ENCODE results near the gene AZU1. TPM values are rescaled to one million over a fixed set of nuclear protein-coding genes. Genes with fewer than 3 reads are reported as not detected.

Gene AZU1
- total and polyA plus RNA-seq, 2 of the 8 experiments (the other 6 are each of a cell fraction or from before 2014, with no cell fraction given): 0.80 to 1.3 TPM

GRCh38 chr19:800360-801029, 27.1 kb upstream of the AZU1 start:
- Histone ChIP-seq H3K14ac (ENCODE audit: insufficient read length) (no peak overlapping the region), H3K4me3 (ENCODE audit: extremely low read depth in 1 of 4, insufficient read depth in 2 of 4, low read depth in 3 of 4, low read length in 4 of 4) (peak overlapping the region in 3 of 4 experiments; percentile 2 to 100 (median 2); a peak in 4 of 8 replicates), H3K18ac (ENCODE audit: extremely low read depth, low read length) (no peak overlapping the region), H3K9me3 (ENCODE audit: insufficient read depth in 2 of 2, low read depth in 1 of 2, low read length in 1 of 2) (no peaks in the 10 kb centered on the region), H3K9ac (replicated peaks in 1 of 4; ENCODE audit: extremely low read depth in 1 of 4, low read depth in 3 of 4, low read length in 3 of 4) (peak overlapping the region in 2 of 4 experiments; percentile 24 to 44; a peak in 2 of 7 replicates), H4K5ac (ENCODE audit: insufficient read length, low read depth, low read length) (no peak overlapping the region), H4K91ac (replicated peaks; ENCODE audit: insufficient read length, low read length) (no peak overlapping the region), H3K4ac (replicated peaks; ENCODE audit: insufficient read length, low read depth, low read length) (no peak overlapping the region), H2AFZ (ENCODE audit: low read length) (no peak overlapping the region), H4K20me1 (replicated peaks in 1 of 2; ENCODE audit: control insufficient read depth in 1 of 2, insufficient read depth in 2 of 2, low read length in 2 of 2) (peaks cover 59 to 66% of the 10 kb centered on the region in 2 experiments), H2BK120ac (replicated peaks; ENCODE audit: low read depth, low read length) (no peak overlapping the region), H3K27ac (ENCODE audit: low read depth, low read length) (peak overlapping the region; percentile 20; the same call in 1 of the 2 replicates), H3K23ac (ENCODE audit: insufficient read length) (no peak overlapping the region), H3K23me2 (ENCODE audit: low read depth, low read length) (peaks cover 10% of the 10 kb centered on the region; the same call in 1 of the 2 replicates), H3K56ac (replicated peaks; ENCODE audit: insufficient read length, low read depth, low read length) (peak overlapping the region; percentile 40), H3K79me2 (ENCODE audit: control insufficient read depth in 1 of 2, insufficient read depth in 2 of 2, low read length in 2 of 2) (peaks cover 62 to 77% of the 10 kb centered on the region in 2 experiments), H2BK5ac (ENCODE audit: low read depth, low read length) (no peak overlapping the region; the same call in 1 of the 2 replicates), H3K79me1 (ENCODE audit: low read depth, low read length) (peaks cover 14% of the 10 kb centered on the region), H3K36me3 (ENCODE audit: control insufficient read depth in 2 of 4, insufficient read depth in 4 of 4, low read length in 3 of 4) (peaks cover 24 to 50% (median 44%) of the 10 kb centered on the region in 4 experiments), H4K8ac (ENCODE audit: extremely low read depth, insufficient read depth, low read length) (no peak overlapping the region), H2BK20ac (ENCODE audit: low read length) (no peak overlapping the region), H3K4me1 (replicated peaks in 1 of 4; ENCODE audit: control insufficient read depth in 3 of 4, insufficient read depth in 4 of 4, low read length in 3 of 4) (peaks cover 0 to 29% (median 16%) of the 10 kb centered on the region in 4 experiments; a peak in 6 of 7 replicates), H2AK5ac (ENCODE audit: low read depth, low read length) (no peak overlapping the region), H3K27me3 (replicated peaks in 1 of 4; ENCODE audit: control insufficient read depth in 3 of 4, extremely low read depth in 1 of 4, insufficient read depth in 3 of 4, low read length in 3 of 4) (no peaks in the 10 kb centered on the region), H2BK12ac (ENCODE audit: low read depth, low read length) (no peak overlapping the region), H2BK15ac (ENCODE audit: low read length) (no peak overlapping the region), H3K4me2 (ENCODE audit: insufficient read depth in 1 of 2, low read depth in 2 of 2, low read length in 2 of 2) (peak overlapping the region; percentile 53 to 62)
- FAIRE-seq: no peak
- no peak for DNase-seq (ENCODE audit: low read depth in 1 of 2, low spot score in 2 of 2)
- WGBS, 2 experiments (ENCODE audit: extremely low coverage in 1 of 2, insufficient coverage in 1 of 2, insufficient read length in 1 of 2, insufficient replicate concordance in 2 of 2, low coverage in 1 of 2, low lambda C conversion rate in 2 of 2, missing lambda C conversion rate in 1 of 2): 83% methylated on average over 16 of the region's 17 CpGs; no CpG with 5 or more reads in 1 of the 2 experiments
- TF ChIP-seq POLR2AphosphoS5 (IDR thresholded peaks at IDR 0.05; ENCODE audit: low read depth, low read length) (peak; percentile 13; the same call in 1 of the 2 replicates), TBP (IDR thresholded peaks at IDR 0.05; ENCODE audit: low read depth, low read length) (no peak), RBBP5 (IDR thresholded peaks at IDR 0.05; ENCODE audit: borderline replicate concordance, low read depth, low read length) (no peak), PHF8 (conservative IDR thresholded peaks at IDR 0.05; ENCODE audit: low read depth, low read length) (no peak)
- POLR2A ChIA-PET (ENCODE audit: partially characterized antibody): interaction anchor here (0.9 to 16.9 kb wide), 15 partner anchors 9 to 120 kb away, joined by 3 to 277 read pairs (median 12); partner anchors contain the start of genes AZU1, PLPPR3 and PRTN3
- CTCF ChIA-PET (ENCODE audit: partially characterized antibody): interaction anchor here (0.9 to 1.3 kb wide), 5 partner anchors 9 to 183 kb away, joined by 3 to 5 read pairs (median 4); partner anchors contain the start of gene WDR18
